H1 (cell line): ENCODE measurements around the gene CCR2. TPM values are rescaled to one million over a fixed set of nuclear protein-coding genes. Genes with fewer than 3 reads are reported as not detected.

Experiments
- CHD1 ChIP-seq: IDR thresholded peaks from 2 replicates; pipeline ENCODE4 v1.6.1; 2012; ENCODE audit warnings: low read depth, low read length, improper control_type of control experiment
- CREB1 ChIP-seq: IDR thresholded peaks from 2 replicates; pipeline ENCODE4 v1.6.1; 2012; ENCODE audit warnings: inconsistent platforms
- TCF12 ChIP-seq: IDR thresholded peaks from 2 replicates; pipeline ENCODE4 v1.6.1; 2011; ENCODE audit warnings: low read depth, mild to moderate bottlenecking, low read length
- polyA plus RNA-seq, 7 experiments: library from polyadenylated mRNA; depleted of rRNA in 3 of 7; stranded (reverse) in 5 of 7; unstranded in 2 of 7; fragments of >200 nt in 5 of 7; fragments of 200-250 nt in 2 of 7; gene quantifications; 1 replicate in 5 of 7; 2 replicates in 1 of 7; 4 replicates in 1 of 7; pipeline versions ENCODE4 v1.2.1 to v1.2.3, GENCODE V29; 2011 to 2013; ENCODE audit warnings: missing spikeins in 2 of 7, mixed read lengths in 2 of 7
- total RNA-seq: library from RNA; stranded (reverse); fragmentation: NEBNext Ultra II Directional; extraction: Animal tissue kit (Norgen Biotek cat#: 25700); gene quantifications from 2 replicates; pipeline ENCODE4 v1.2.1, GENCODE V29; 2021

Gene CCR2
- total and polyA plus RNA-seq, 2 of the 8 experiments (the other 6 are each of a cell fraction or from before 2014, with no cell fraction given), result not detected

GRCh38 chr3:46354984-46355383 is 1.1 kb downstream of the CCR2 start (continued):
- no peak for TF ChIP-seq CHD1
- no peak for TF ChIP-seq TCF12
- no peak for TF ChIP-seq CREB1
- TF ChIP-seq, all 59 proteins: peak for 0
